HEK293 (cell line): Measurements from ENCODE around the gene CENPV.

Source experiments
- CTCF ChIA-PET: fragments of 350-600 bp; formaldehyde crosslinking; extraction: SDS; loops from one replicate; lab custom pipeline; 2021; ENCODE audit warnings: antibody characterized with exemption; lab: Yijun Ruan, JAX
- POLR2A ChIA-PET: fragments of 300-600 bp; formaldehyde crosslinking; extraction: SDS; loops from one replicate; lab custom pipeline; 2020; ENCODE audit warnings: antibody characterized with exemption, inconsistent platforms; lab: Yijun Ruan, JAX
- H3K27ac ChIP-seq: fragments of 200-500 bp; sonication (Bioruptor generic); 2 replicates; pipeline ENCODE4 v1.5.1; 2014; ENCODE audit warnings: low read depth, low read length, control low read depth, inconsistent platforms; ENCODE audit errors: extremely low read depth
- H3K36me3 ChIP-seq, 2 experiments: fragments of 200-500 bp in 1 of 2; sonication (Bioruptor generic) in 1 of 2; 1 replicate in 1 of 2; 2 replicates in 1 of 2; pipeline ENCODE4 v1.5.1; 2014 to 2017; ENCODE audit warnings: inconsistent platforms in 2 of 2, low read length in 2 of 2; ENCODE audit not compliant: control insufficient read depth in 2 of 2, insufficient read depth in 1 of 2
- H3K4me1 ChIP-seq: fragments of 200-500 bp; sonication (Bioruptor generic); 2 replicates; pipeline ENCODE4 v1.5.1; 2014; ENCODE audit warnings: mild to moderate bottlenecking, low read length, inconsistent platforms; ENCODE audit not compliant: control insufficient read depth, insufficient read depth
- H3K4me3 ChIP-seq: 2 replicates; pipeline ENCODE4 v1.5.1; 2011; ENCODE audit warnings: low read depth, mild to moderate bottlenecking, control low read depth, low read length, moderate library complexity
- H3K9me3 ChIP-seq: fragments of 200-500 bp; sonication (Bioruptor generic); 2 replicates; pipeline ENCODE4 v1.5.1; 2014; ENCODE audit warnings: low read depth, low read length, inconsistent platforms; ENCODE audit not compliant: control insufficient read depth, insufficient read depth
- GLI2 ChIP-seq: fragments of 450-650 bp; formaldehyde crosslinking; IDR thresholded peaks from 2 replicates; pipeline ENCODE4; 2017; ENCODE audit warnings: missing biosample characterization, missing genetic modification characterization, low read depth, borderline replicate concordance
- PRDM1 ChIP-seq: fragments of 450-650 bp; formaldehyde crosslinking; IDR thresholded peaks from 2 replicates; pipeline ENCODE4; 2016; ENCODE audit warnings: missing biosample characterization, missing genetic modification characterization
- SCRT1 ChIP-seq: fragments of 450-650 bp; formaldehyde crosslinking; IDR thresholded peaks from 2 replicates; pipeline ENCODE4 v1.5.1; 2016; ENCODE audit warnings: missing biosample characterization, missing genetic modification characterization, borderline replicate concordance
- TCF7L2 ChIP-seq: IDR thresholded peaks from 2 replicates; pipeline ENCODE4 v1.6.1; 2011; ENCODE audit warnings: low read depth, mild to moderate bottlenecking, inconsistent platforms, low read length, moderate library complexity, borderline replicate concordance
- ZBTB20 ChIP-seq: fragments of 450-650 bp; formaldehyde crosslinking; IDR thresholded peaks from 2 replicates; pipeline ENCODE4 v1.5.1; 2016; ENCODE audit warnings: missing biosample characterization, missing genetic modification characterization
- ZEB2 ChIP-seq: fragments of 450-650 bp; formaldehyde crosslinking; IDR thresholded peaks from 2 replicates; pipeline ENCODE4 v1.5.1; 2016; ENCODE audit warnings: missing biosample characterization, missing genetic modification characterization
- ZNF169 ChIP-seq: fragments of 450-650 bp; formaldehyde crosslinking; IDR thresholded peaks from 2 replicates; pipeline ENCODE4 v1.5.1; 2016; ENCODE audit warnings: missing biosample characterization, missing genetic modification characterization
- ZNF175 ChIP-seq: fragments of 450-650 bp; formaldehyde crosslinking; IDR thresholded peaks from 2 replicates; pipeline ENCODE4 v1.5.1; 2016; ENCODE audit warnings: missing biosample characterization, missing genetic modification characterization
- ZNF23 ChIP-seq: fragments of 450-650 bp; formaldehyde crosslinking; IDR thresholded peaks from 2 replicates; pipeline ENCODE4 v1.5.1; 2016; ENCODE audit warnings: missing biosample characterization, missing genetic modification characterization, borderline replicate concordance
- ZNF324 ChIP-seq: fragments of 450-650 bp; formaldehyde crosslinking; IDR thresholded peaks from 2 replicates; pipeline ENCODE4 v1.5.1; 2016; ENCODE audit warnings: missing biosample characterization, missing genetic modification characterization
- ZNF394 ChIP-seq: fragments of 450-650 bp; formaldehyde crosslinking; IDR thresholded peaks from 2 replicates; pipeline ENCODE4 v1.5.1; 2016; ENCODE audit warnings: missing biosample characterization, missing genetic modification characterization, mild to moderate bottlenecking, moderate library complexity, borderline replicate concordance
- ZNF473 ChIP-seq: fragments of 450-650 bp; formaldehyde crosslinking; IDR thresholded peaks from 2 replicates; pipeline ENCODE4 v1.5.1; 2017; ENCODE audit warnings: missing biosample characterization, missing genetic modification characterization
- ZNF510 ChIP-seq: fragments of 450-650 bp; formaldehyde crosslinking; IDR thresholded peaks from 2 replicates; pipeline ENCODE4 v1.5.1; 2018; ENCODE audit warnings: mild to moderate bottlenecking, missing genetic modification characterization, missing biosample characterization; ENCODE audit not compliant: insufficient replicate concordance
- ZNF514 ChIP-seq: fragments of 450-650 bp; formaldehyde crosslinking; IDR thresholded peaks from 2 replicates; pipeline ENCODE4 v1.5.1; 2016; ENCODE audit warnings: missing biosample characterization, missing genetic modification characterization
- TF ChIP-seq, protein P1 (sequence below): fragments of 450-650 bp; formaldehyde crosslinking; IDR thresholded peaks from 2 replicates; pipeline ENCODE4 v1.5.1; 2016; ENCODE audit warnings: missing biosample characterization, missing genetic modification characterization
- TF ChIP-seq, protein P2 (sequence below): fragments of 450-650 bp; formaldehyde crosslinking; IDR thresholded peaks from 2 replicates; pipeline ENCODE4 v1.5.1; 2016; ENCODE audit warnings: missing biosample characterization, missing genetic modification characterization
- TF ChIP-seq, protein P3 (sequence below): fragments of 450-650 bp; formaldehyde crosslinking; IDR thresholded peaks from 2 replicates; pipeline ENCODE4 v1.5.0; 2017; ENCODE audit warnings: missing biosample characterization, missing genetic modification characterization, borderline replicate concordance
- TF ChIP-seq, protein P4 (sequence below): fragments of 450-650 bp; formaldehyde crosslinking; IDR thresholded peaks from 2 replicates; pipeline ENCODE4 v1.5.1; 2016; ENCODE audit warnings: missing biosample characterization, missing genetic modification characterization, low read depth
- TF ChIP-seq, protein P5 (sequence below): fragments of 450-650 bp; formaldehyde crosslinking; IDR thresholded peaks from 2 replicates; pipeline ENCODE4 v1.5.1; 2016; ENCODE audit warnings: missing biosample characterization, missing genetic modification characterization

CENPV gene

DNA sequence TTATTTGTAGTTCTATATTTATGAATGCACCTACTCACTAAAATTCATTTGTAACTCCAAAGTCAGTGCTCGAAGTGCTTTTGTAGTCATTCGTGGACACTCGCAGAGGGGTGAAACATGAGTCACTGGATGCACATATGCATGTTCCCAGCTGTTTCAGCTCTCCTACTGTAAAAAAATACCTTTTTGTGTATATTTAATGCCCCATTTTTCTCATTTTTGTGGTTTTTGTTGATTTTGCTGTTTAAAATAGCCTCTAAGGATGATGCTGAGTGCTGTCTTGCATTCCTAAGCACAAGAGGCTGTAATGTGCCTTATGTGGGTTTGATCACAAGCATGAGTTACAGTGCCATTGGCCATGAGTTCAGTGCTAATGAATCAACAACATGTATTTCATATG is 30.6 kb downstream of the CENPV start:
- TF ChIP-seq SCRT1 (no peak), ZNF169 (tag by site-specific recombination) (no peak), ZNF473 (tag by site-specific recombination) (no peak), ZNF175 (tag by site-specific recombination) (no peak), ZNF510 (tag by site-specific recombination) (no peak), ZNF23 (no peak), ZNF324 (no peak), ZNF394 (tag by site-specific recombination) (no peak), ZNF514 (tag by site-specific recombination) (no peak)
- TF ChIP-seq, protein P1, sequence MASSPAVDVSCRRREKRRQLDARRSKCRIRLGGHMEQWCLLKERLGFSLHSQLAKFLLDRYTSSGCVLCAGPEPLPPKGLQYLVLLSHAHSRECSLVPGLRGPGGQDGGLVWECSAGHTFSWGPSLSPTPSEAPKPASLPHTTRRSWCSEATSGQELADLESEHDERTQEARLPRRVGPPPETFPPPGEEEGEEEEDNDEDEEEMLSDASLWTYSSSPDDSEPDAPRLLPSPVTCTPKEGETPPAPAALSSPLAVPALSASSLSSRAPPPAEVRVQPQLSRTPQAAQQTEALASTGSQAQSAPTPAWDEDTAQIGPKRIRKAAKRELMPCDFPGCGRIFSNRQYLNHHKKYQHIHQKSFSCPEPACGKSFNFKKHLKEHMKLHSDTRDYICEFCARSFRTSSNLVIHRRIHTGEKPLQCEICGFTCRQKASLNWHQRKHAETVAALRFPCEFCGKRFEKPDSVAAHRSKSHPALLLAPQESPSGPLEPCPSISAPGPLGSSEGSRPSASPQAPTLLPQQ (tag by site-specific recombination) = no peak
- TF ChIP-seq, protein P2, sequence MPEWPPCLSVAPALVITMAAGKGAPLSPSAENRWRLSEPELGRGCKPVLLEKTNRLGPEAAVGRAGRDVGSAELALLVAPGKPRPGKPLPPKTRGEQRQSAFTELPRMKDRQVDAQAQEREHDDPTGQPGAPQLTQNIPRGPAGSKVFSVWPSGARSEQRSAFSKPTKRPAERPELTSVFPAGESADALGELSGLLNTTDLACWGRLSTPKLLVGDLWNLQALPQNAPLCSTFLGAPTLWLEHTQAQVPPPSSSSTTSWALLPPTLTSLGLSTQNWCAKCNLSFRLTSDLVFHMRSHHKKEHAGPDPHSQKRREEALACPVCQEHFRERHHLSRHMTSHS (tag by site-specific recombination) = no peak
- TF ChIP-seq, protein P3, sequence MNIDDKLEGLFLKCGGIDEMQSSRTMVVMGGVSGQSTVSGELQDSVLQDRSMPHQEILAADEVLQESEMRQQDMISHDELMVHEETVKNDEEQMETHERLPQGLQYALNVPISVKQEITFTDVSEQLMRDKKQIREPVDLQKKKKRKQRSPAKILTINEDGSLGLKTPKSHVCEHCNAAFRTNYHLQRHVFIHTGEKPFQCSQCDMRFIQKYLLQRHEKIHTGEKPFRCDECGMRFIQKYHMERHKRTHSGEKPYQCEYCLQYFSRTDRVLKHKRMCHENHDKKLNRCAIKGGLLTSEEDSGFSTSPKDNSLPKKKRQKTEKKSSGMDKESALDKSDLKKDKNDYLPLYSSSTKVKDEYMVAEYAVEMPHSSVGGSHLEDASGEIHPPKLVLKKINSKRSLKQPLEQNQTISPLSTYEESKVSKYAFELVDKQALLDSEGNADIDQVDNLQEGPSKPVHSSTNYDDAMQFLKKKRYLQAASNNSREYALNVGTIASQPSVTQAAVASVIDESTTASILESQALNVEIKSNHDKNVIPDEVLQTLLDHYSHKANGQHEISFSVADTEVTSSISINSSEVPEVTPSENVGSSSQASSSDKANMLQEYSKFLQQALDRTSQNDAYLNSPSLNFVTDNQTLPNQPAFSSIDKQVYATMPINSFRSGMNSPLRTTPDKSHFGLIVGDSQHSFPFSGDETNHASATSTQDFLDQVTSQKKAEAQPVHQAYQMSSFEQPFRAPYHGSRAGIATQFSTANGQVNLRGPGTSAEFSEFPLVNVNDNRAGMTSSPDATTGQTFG (tag by site-specific recombination) = no peak
- no peaks in the 10 kb centered on the region for H3K9me3 ChIP-seq
- H3K36me3 ChIP-seq = peaks cover 0 to 27% of the 10 kb centered on the region in 2 experiments; a peak in 2 of 3 replicates
- no peaks in the 10 kb centered on the region for H3K4me1 ChIP-seq
- no peak overlapping the region for H3K4me3 ChIP-seq
- POLR2A ChIA-PET = no interaction called here
- H3K27ac ChIP-seq = no peak overlapping the region
- CTCF ChIA-PET = interaction anchor here (1.0 to 1.4 kb wide), 2 partner anchors 18 to 41 kb away, joined by 3 read pairs; no protein-coding TSS in a partner anchor

DNA sequence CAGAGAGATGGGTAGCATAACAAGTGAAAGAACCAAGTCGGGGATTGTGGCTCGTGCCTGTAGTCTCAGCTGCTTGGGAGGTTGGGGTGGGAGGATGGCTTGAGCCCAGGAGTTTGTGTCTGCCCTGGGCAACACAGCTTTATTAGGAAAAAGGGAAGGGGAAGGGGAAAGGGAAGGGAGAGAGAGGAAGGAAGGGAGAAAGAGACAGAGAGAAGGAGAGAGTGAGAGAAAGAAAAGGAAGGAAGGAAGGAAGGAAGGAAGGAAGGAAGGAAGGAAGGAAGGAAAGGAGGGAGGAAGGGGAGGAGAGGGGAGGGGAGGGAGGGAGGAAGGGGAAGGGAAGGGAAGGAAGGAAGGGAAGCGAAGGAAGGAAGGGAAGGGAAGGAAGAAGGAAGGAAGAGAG is 33.3 kb downstream of the CENPV start:
- H3K4me3 ChIP-seq = no peak overlapping the region
- H3K27ac ChIP-seq = no peak overlapping the region
- H3K9me3 ChIP-seq = no peaks in the 10 kb centered on the region
- peaks cover 0 to 22% of the 10 kb centered on the region in 2 experiments; a peak in 2 of 3 replicates for H3K36me3 ChIP-seq
- TF ChIP-seq PRDM1 (tag by site-specific recombination) = peak; percentile 90
- no peak for TF ChIP-seq ZEB2 (tag by site-specific recombination)
- no peaks in the 10 kb centered on the region for H3K4me1 ChIP-seq
- ChIA-PET POLR2A (interaction anchor here (0.6 kb wide), 1 partner anchor 104 kb away, joined by 4 read pairs; the partner anchor contains the start of gene NCOR1), CTCF (interaction anchor here (1.1 to 2.1 kb wide), 2 partner anchors 10 to 11 kb away, joined by 4 to 6 read pairs; no protein-coding TSS in a partner anchor)

DNA sequence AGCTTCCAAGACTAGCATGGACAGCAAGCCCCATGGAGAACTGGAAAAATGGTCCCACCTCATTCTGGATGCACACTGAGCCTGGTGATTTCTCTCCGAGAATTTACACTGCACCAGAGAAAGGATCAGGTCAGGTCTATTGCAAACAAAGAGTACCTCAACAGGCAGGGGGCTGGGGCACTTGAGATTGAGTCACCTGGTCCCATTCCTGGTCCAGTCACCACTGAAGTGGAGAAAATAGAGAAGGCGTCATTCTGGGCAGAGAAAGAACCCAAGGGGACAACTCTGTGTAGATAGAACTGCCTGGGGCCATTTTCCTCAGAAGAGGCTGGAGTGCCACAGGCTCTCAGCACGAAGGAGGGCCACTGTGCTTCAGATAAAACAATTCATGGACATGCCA is 38.4 kb downstream of the CENPV start:
- POLR2A ChIA-PET = interaction anchor here (0.6 kb wide), 2 partner anchors 439 to 529 kb away, joined by 3 to 4 read pairs; no protein-coding TSS in a partner anchor
- CTCF ChIA-PET = interaction anchor here (0.5 kb wide), 1 partner anchor 138 kb away, joined by 3 read pairs; no protein-coding TSS in a partner anchor
- Histone ChIP-seq H3K9me3 (no peaks in the 10 kb centered on the region), H3K27ac (no peak overlapping the region), H3K4me3 (no peak overlapping the region), H3K4me1 (peaks cover 8% of the 10 kb centered on the region), H3K36me3 (peaks cover 0 to 30% of the 10 kb centered on the region in 2 experiments; a peak in 2 of 3 replicates)
- TF ChIP-seq, protein P4, sequence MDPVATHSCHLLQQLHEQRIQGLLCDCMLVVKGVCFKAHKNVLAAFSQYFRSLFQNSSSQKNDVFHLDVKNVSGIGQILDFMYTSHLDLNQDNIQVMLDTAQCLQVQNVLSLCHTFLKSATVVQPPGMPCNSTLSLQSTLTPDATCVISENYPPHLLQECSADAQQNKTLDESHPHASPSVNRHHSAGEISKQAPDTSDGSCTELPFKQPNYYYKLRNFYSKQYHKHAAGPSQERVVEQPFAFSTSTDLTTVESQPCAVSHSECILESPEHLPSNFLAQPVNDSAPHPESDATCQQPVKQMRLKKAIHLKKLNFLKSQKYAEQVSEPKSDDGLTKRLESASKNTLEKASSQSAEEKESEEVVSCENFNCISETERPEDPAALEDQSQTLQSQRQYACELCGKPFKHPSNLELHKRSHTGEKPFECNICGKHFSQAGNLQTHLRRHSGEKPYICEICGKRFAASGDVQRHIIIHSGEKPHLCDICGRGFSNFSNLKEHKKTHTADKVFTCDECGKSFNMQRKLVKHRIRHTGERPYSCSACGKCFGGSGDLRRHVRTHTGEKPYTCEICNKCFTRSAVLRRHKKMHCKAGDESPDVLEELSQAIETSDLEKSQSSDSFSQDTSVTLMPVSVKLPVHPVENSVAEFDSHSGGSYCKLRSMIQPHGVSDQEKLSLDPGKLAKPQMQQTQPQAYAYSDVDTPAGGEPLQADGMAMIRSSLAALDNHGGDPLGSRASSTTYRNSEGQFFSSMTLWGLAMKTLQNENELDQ (tag by site-specific recombination) = no peak
- TF ChIP-seq ZBTB20 (tag by site-specific recombination) (no peak), ZNF514 (tag by site-specific recombination) (no peak), TCF7L2 (no peak), GLI2 (tag by site-specific recombination) (no peak)
- TF ChIP-seq, protein P3 (tag by site-specific recombination) = no peak
- TF ChIP-seq, protein P5, sequence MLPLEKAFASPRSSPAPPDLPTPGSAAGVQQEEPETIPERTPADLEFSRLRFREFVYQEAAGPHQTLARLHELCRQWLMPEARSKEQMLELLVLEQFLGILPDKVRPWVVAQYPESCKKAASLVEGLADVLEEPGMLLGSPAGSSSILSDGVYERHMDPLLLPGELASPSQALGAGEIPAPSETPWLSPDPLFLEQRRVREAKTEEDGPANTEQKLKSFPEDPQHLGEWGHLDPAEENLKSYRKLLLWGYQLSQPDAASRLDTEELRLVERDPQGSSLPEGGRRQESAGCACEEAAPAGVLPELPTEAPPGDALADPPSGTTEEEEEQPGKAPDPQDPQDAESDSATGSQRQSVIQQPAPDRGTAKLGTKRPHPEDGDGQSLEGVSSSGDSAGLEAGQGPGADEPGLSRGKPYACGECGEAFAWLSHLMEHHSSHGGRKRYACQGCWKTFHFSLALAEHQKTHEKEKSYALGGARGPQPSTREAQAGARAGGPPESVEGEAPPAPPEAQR (tag by site-specific recombination) = no peak
